ENCODE measurements around the gene AGBL4.

- TF ChIP-seq CTCF (IDR thresholded peaks at IDR 0.05; ENCODE audit: low read length) (no peak), EZH2 (IDR thresholded peaks at IDR 0.05; ENCODE audit: borderline replicate concordance, low read length) (no peak)
These were observed 1432.6 kb downstream of the AGBL4 start for GRCh38 chr1:48591181-48591580.

All from OCI-LY1 (cell line).